Panc1 (cell line): Measurements from ENCODE around the gene GJA3.

ENCODE experiments used
- CTCF ChIP-seq: fragments of 450-650 bp; IDR thresholded peaks from 2 replicates; pipeline ENCODE4 v1.5.1; 2017; ENCODE audit warnings: mild to moderate bottlenecking
- POLR2AphosphoS5 ChIP-seq: IDR thresholded peaks from 2 replicates; pipeline ENCODE4 v1.6.1; 2012; ENCODE audit warnings: mild to moderate bottlenecking, low read depth, low read length, moderate library complexity
- REST ChIP-seq, 2 experiments: IDR thresholded peaks; 2 replicates each; pipeline ENCODE4 v1.6.1; 2011 to 2012; ENCODE audit warnings: low read depth in 2 of 2, control low read depth in 1 of 2, low read length in 1 of 2, mild to moderate bottlenecking in 1 of 2, moderate library complexity in 1 of 2; ENCODE audit not compliant: insufficient read depth in 1 of 2
- SIN3A ChIP-seq: IDR thresholded peaks from 2 replicates; pipeline ENCODE4 v1.6.1; 2012; ENCODE audit warnings: low read depth, mild to moderate bottlenecking, low read length, moderate library complexity, borderline replicate concordance; ENCODE audit not compliant: insufficient read depth
- TCF7L2 ChIP-seq: IDR thresholded peaks from 2 replicates; pipeline ENCODE4 v1.6.1; 2011; ENCODE audit warnings: mild to moderate bottlenecking, low read depth, low read length, inconsistent platforms

GRCh38 chr13:20165417-20166257 is 4.8 kb upstream of the GJA3 start:
- TF ChIP-seq TCF7L2 (no peak), CTCF (no peak), POLR2AphosphoS5 (no peak), REST (IDR thresholded peaks at IDR 0.05; ENCODE audit: insufficient read depth in 1 of 2, low read depth in 2 of 2, low read length in 1 of 2) (no peak), SIN3A (no peak)
